HL-60 (cell line): ENCODE data around the gene DPPA2.

Experiments used
- CTCF ChIP-seq: IDR thresholded peaks from one replicate; pipeline ENCODE4 v1.5.1; 2011; ENCODE audit warnings: low read length, control low read depth, inconsistent platforms; ENCODE audit not compliant: insufficient read depth
- SPI1 ChIP-seq: IDR thresholded peaks from 2 replicates; pipeline ENCODE4 v1.6.1; 2012; ENCODE audit warnings: low read depth, mild to moderate bottlenecking, borderline replicate concordance

- TF ChIP-seq SPI1 = no peak
- TF ChIP-seq CTCF = no peak
These were observed 38.2 kb downstream of the DPPA2 start for GRCh38 chr3:109278141-109278540.
